Activated CD4-positive, alpha-beta T cell treated with anti-CD3 and anti-CD28 coated beads for 36 hours (primary cell): ENCODE measurements around the gene DXO. TPM values are rescaled to one million over a fixed set of nuclear protein-coding genes. Genes with fewer than 3 reads are reported as not detected.

Experiments used
- ATAC-seq: fragments of 200-7000 bp; cut with Tn5 transposase; one replicate; pipeline ENCODE4 v1.10.0; 2021; ENCODE audit warnings: mild to moderate bottlenecking, moderate library complexity
- CTCF ChIA-PET: fragments of 350-600 bp; sonication (Branson Sonifier 250); formaldehyde crosslinking; loops from one replicate; lab custom pipeline; 2021; ENCODE audit warnings: antibody characterized with exemption; lab: Charles Lee
- POLR2A ChIA-PET: fragments of 350-600 bp; sonication (Branson Sonifier 250); formaldehyde crosslinking; loops from one replicate; lab custom pipeline; 2021; ENCODE audit warnings: antibody characterized with exemption, inconsistent platforms; lab: Charles Lee
- DNase-seq: peaks from one replicate; pipeline ENCODE4 v3.0.0-alpha.2; 2020
- H3K27ac Mint-ChIP-seq: one replicate; pipeline ENCODE4 v1.8.0; 2021; ENCODE audit warnings: mixed read lengths
- H3K27me3 Mint-ChIP-seq: one replicate; pipeline ENCODE4 v1.8.0; 2021; ENCODE audit warnings: mixed read lengths
- H3K36me3 Mint-ChIP-seq: one replicate; pipeline ENCODE4 v1.8.0; 2021; ENCODE audit warnings: low read depth, mixed read lengths
- H3K4me1 Mint-ChIP-seq: one replicate; pipeline ENCODE4 v1.8.0; 2021; ENCODE audit warnings: mixed read lengths
- H3K4me3 Mint-ChIP-seq: one replicate; pipeline ENCODE4 v1.8.0; 2021; ENCODE audit warnings: mild to moderate bottlenecking, moderate library complexity, mixed read lengths
- H3K9me3 Mint-ChIP-seq: one replicate; pipeline ENCODE4 v1.8.0; 2021; ENCODE audit warnings: low read depth, mixed read lengths
- intact Hi-C, 2 experiments: fragments of 100-400 bp; cut with DNase I in 1 of 2; cut with micrococcal nuclease in 1 of 2; formaldehyde crosslinking; loops; one replicate each; pipeline versions ENCODE4 v1.14.2 to v1.15.1; 2022 to 2024; cut with DNase I, micrococcal nuclease
- total RNA-seq, 2 experiments: library from RNA; stranded (reverse); gene quantifications; one replicate each; pipeline ENCODE4 v1.2.3, GENCODE V29; 2021

DXO gene
- total RNA-seq, 2 experiments from 2014 or later = 12.6 to 13.9 TPM

GRCh38 chr6:31968326-31968725 lies 3.6 kb downstream of the DXO start:
- Mint-ChIP-seq H3K4me3 (no peak overlapping the region), H3K4me1 (peaks cover 33% of the 10 kb centered on the region), H3K9me3 (no peaks in the 10 kb centered on the region), H3K27ac (no peak overlapping the region), H3K36me3 (peaks cover 46% of the 10 kb centered on the region), H3K27me3 (no peaks in the 10 kb centered on the region)
- ChIA-PET POLR2A (no interaction called here), CTCF (no interaction called here)
- DNase-seq (no peak), ATAC-seq (no peak)
- intact Hi-C loops = no loop called here

GRCh38 chr6:31967926-31968320 lies 4.0 kb downstream of the DXO start:
- ATAC-seq (no peak), DNase-seq (no peak)
- ChIA-PET POLR2A (no interaction called here), CTCF (no interaction called here)
- Mint-ChIP-seq H3K27ac (no peak overlapping the region), H3K4me3 (no peak overlapping the region), H3K9me3 (no peaks in the 10 kb centered on the region), H3K4me1 (peaks cover 29% of the 10 kb centered on the region), H3K27me3 (no peaks in the 10 kb centered on the region), H3K36me3 (peaks cover 50% of the 10 kb centered on the region)
- intact Hi-C loops = no loop called here

GRCh38 chr6:31966997-31967925 lies 4.7 kb downstream of the DXO start:
- H3K27me3 Mint-ChIP-seq = no peaks in the 10 kb centered on the region
- CTCF ChIA-PET = no interaction called here
- intact Hi-C loops = no loop called here
- H3K9me3 Mint-ChIP-seq = no peaks in the 10 kb centered on the region
- DNase-seq (no peak), ATAC-seq (no peak)
- no peak overlapping the region for H3K27ac Mint-ChIP-seq
- no peak overlapping the region for H3K4me3 Mint-ChIP-seq
- peaks cover 52% of the 10 kb centered on the region for H3K36me3 Mint-ChIP-seq
- POLR2A ChIA-PET = no interaction called here
- H3K4me1 Mint-ChIP-seq = peaks cover 24% of the 10 kb centered on the region

- Mint-ChIP-seq H3K4me3 (no peak overlapping the region), H3K27ac (no peak overlapping the region), H3K4me1 (peaks cover 26% of the 10 kb centered on the region), H3K9me3 (no peaks in the 10 kb centered on the region), H3K27me3 (no peaks in the 10 kb centered on the region), H3K36me3 (peaks cover 55% of the 10 kb centered on the region)
- ChIA-PET POLR2A (no interaction called here), CTCF (no interaction called here)
- intact Hi-C loops = no loop called here
- ATAC-seq (no peak), DNase-seq (no peak)
Measured at GRCh38 chr6:31966506-31966905, 5.4 kb downstream of the DXO start.

- Mint-ChIP-seq H3K4me3 (no peak overlapping the region), H3K4me1 (peaks cover 20% of the 10 kb centered on the region), H3K9me3 (no peaks in the 10 kb centered on the region), H3K27ac (no peak overlapping the region), H3K36me3 (peaks cover 63% of the 10 kb centered on the region), H3K27me3 (no peaks in the 10 kb centered on the region)
- ATAC-seq (no peak), DNase-seq (no peak)
- ChIA-PET CTCF (no interaction called here), POLR2A (no interaction called here)
- intact Hi-C loops = no loop called here
Measured at GRCh38 chr6:31965700-31966099, 6.2 kb downstream of the DXO start.

- ATAC-seq = no peak
- Mint-ChIP-seq H3K4me1 (peaks cover 24% of the 10 kb centered on the region), H3K27me3 (no peaks in the 10 kb centered on the region), H3K27ac (no peak overlapping the region), H3K4me3 (no peak overlapping the region), H3K9me3 (no peaks in the 10 kb centered on the region), H3K36me3 (peaks cover 61% of the 10 kb centered on the region)
- ChIA-PET POLR2A (no interaction called here), CTCF (interaction anchor here (0.6 kb wide), 1 partner anchor 92 kb away, joined by 3 read pairs; no protein-coding TSS in a partner anchor)
- intact Hi-C loops = no loop called here
- no peak for DNase-seq
Measured at GRCh38 chr6:31963921-31964320, 8.0 kb downstream of the DXO start.

GRCh38 chr6:31961616-31962015 lies 10.3 kb downstream of the DXO start:
- H3K4me3 Mint-ChIP-seq = no peak overlapping the region
- DNase-seq (no peak), ATAC-seq (no peak)
- POLR2A ChIA-PET = no interaction called here
- intact Hi-C loops = no loop called here
- no peaks in the 10 kb centered on the region for H3K27me3 Mint-ChIP-seq
- H3K27ac Mint-ChIP-seq = no peak overlapping the region
- H3K36me3 Mint-ChIP-seq = peaks cover 60% of the 10 kb centered on the region
- peaks cover 34% of the 10 kb centered on the region for H3K4me1 Mint-ChIP-seq
- CTCF ChIA-PET = interaction anchor here (1.1 kb wide), 1 partner anchor 10 kb away, joined by 4 read pairs; the partner anchor contains the start of gene DXO
- no peaks in the 10 kb centered on the region for H3K9me3 Mint-ChIP-seq

GRCh38 chr6:31958741-31959739 lies 12.9 kb downstream of the DXO start, which contains the start of the genes NELFE and SKIC2:
TSS of gene NELFE (minus strand) at chr6:31958971. CDS start at chr6:31958446, 525 bp downstream.
TSS of gene SKIC2 (plus strand) at chr6:31959175. CDS start at chr6:31959193, 18 bp downstream.
- H3K36me3 Mint-ChIP-seq = peaks cover 63% of the 10 kb centered on the region
- H3K4me3 Mint-ChIP-seq = peak within 1 kb of the TSS; percentile 95
- no peaks in the 10 kb centered on the region for H3K27me3 Mint-ChIP-seq
- CTCF ChIA-PET = interaction anchor here (0.6 to 1.8 kb wide), 7 partner anchors 11 to 307 kb away, joined by 3 to 7 read pairs (median 4); partner anchors contain the start of gene DXO
- POLR2A ChIA-PET = interaction anchor here (0.5 to 2.6 kb wide), 7 partner anchors 11 to 458 kb away, joined by 3 to 16 read pairs (median 4); partner anchors contain the start of gene DXO
- ATAC-seq (peak; percentile 99), DNase-seq (peak; percentile 99)
- H3K9me3 Mint-ChIP-seq = no peaks in the 10 kb centered on the region
- intact Hi-C loops = loop anchor here (1.0 to 10.0 kb wide), 15 partner anchors 13 to 412 kb away; partner anchors contain the start of genes DXO (in 2 of the 2), LY6G5C (in 2 of the 2), ABHD16A (in 1 of the 2) and BAG6 (in 1 of the 2)
- H3K4me1 Mint-ChIP-seq = peaks cover 34% of the 10 kb centered on the region
- H3K27ac Mint-ChIP-seq = peak within 1 kb of the TSS; percentile 98

- CTCF ChIA-PET = interaction anchor here (0.8 to 1.8 kb wide), 5 partner anchors 13 to 152 kb away, joined by 4 to 7 read pairs (median 5); partner anchors contain the start of genes DXO and LSM2
- H3K4me1 Mint-ChIP-seq = peaks cover 34% of the 10 kb centered on the region
- no peaks in the 10 kb centered on the region for H3K9me3 Mint-ChIP-seq
- no peaks in the 10 kb centered on the region for H3K27me3 Mint-ChIP-seq
- POLR2A ChIA-PET = interaction anchor here (0.5 to 2.6 kb wide), 8 partner anchors 12 to 408 kb away, joined by 3 to 16 read pairs (median 4); partner anchors contain the start of genes DXO and GPANK1
- intact Hi-C loops = loop anchor here (5.0 to 10.0 kb wide), 2 partner anchors 274 to 276 kb away; partner anchors contain the start of gene LY6G5C (in 2 of the 2)
- ATAC-seq (no peak), DNase-seq (no peak)
- peak overlapping the region; percentile 83 for H3K27ac Mint-ChIP-seq
- peak overlapping the region; percentile 95 for H3K4me3 Mint-ChIP-seq
- H3K36me3 Mint-ChIP-seq = peaks cover 64% of the 10 kb centered on the region
Measured at GRCh38 chr6:31958412-31958740, 13.6 kb downstream of the DXO start.

- peaks cover 31% of the 10 kb centered on the region for H3K4me1 Mint-ChIP-seq
- peaks cover 56% of the 10 kb centered on the region for H3K36me3 Mint-ChIP-seq
- no peak overlapping the region for H3K27ac Mint-ChIP-seq
- H3K27me3 Mint-ChIP-seq = no peaks in the 10 kb centered on the region
- POLR2A ChIA-PET = interaction anchor here (0.6 kb wide), 1 partner anchor 59 kb away, joined by 3 read pairs; no protein-coding TSS in a partner anchor
- no peak for DNase-seq
- intact Hi-C loops = loop anchor here (5.0 to 10.0 kb wide), 2 partner anchors 272 to 274 kb away; partner anchors contain the start of gene LY6G5C (in 2 of the 2)
- H3K4me3 Mint-ChIP-seq = peak overlapping the region; percentile 95
- CTCF ChIA-PET = no interaction called here
- ATAC-seq = no peak
- no peaks in the 10 kb centered on the region for H3K9me3 Mint-ChIP-seq
Measured at GRCh38 chr6:31956796-31957195, 15.1 kb downstream of the DXO start.
